Measurements from ENCODE around the gene ACR. TPM values are rescaled to one million over a fixed set of nuclear protein-coding genes. Genes with fewer than 3 reads are reported as not detected.
A peak's percentile ranks its signal among the peaks of the same experiment; 100 is the strongest.

The ACR gene
- total RNA-seq, 1 donor from 2014 or later: 0.34 TPM

GRCh38 chr22:50702821-50703725 lies 34.9 kb upstream of the ACR start:
- no peak for DNase-seq

- DNase-seq: no peak
Observed at GRCh38 chr22:50703726-50704509, 34.1 kb upstream of the ACR start.

- no peak for DNase-seq
Observed at GRCh38 chr22:50704510-50705218, 33.3 kb upstream of the ACR start.

- peak; percentile 76 for DNase-seq
Observed at GRCh38 chr22:50705219-50705691, 32.7 kb upstream of the ACR start.

- no peak for DNase-seq
Observed at GRCh38 chr22:50705851-50706351, 32.1 kb upstream of the ACR start.

- no peak for DNase-seq
Observed at GRCh38 chr22:50706481-50707125, 31.4 kb upstream of the ACR start.

GRCh38 chr22:50708474-50708873 lies 29.5 kb upstream of the ACR start:
- no peak for DNase-seq

- DNase-seq: no peak
Observed at GRCh38 chr22:50708996-50709395, 29.0 kb upstream of the ACR start.

- no peak for DNase-seq
Observed at GRCh38 chr22:50710221-50710620, 27.8 kb upstream of the ACR start.

- no peak for DNase-seq
Observed at GRCh38 chr22:50710886-50711285, 27.1 kb upstream of the ACR start.

GRCh38 chr22:50711446-50712340 lies 26.3 kb upstream of the ACR start:
- no peak for DNase-seq

GRCh38 chr22:50712341-50713007 lies 25.5 kb upstream of the ACR start:
- no peak for DNase-seq

GRCh38 chr22:50713008-50713385 lies 25.0 kb upstream of the ACR start:
- no peak for DNase-seq

GRCh38 chr22:50713571-50714056 lies 24.4 kb upstream of the ACR start:
- no peak for DNase-seq

- no peak for DNase-seq
Observed at GRCh38 chr22:50714150-50714549, 23.9 kb upstream of the ACR start.

- no peak for DNase-seq
Observed at GRCh38 chr22:50714631-50715179, 23.3 kb upstream of the ACR start.

GRCh38 chr22:50715250-50715649 lies 22.8 kb upstream of the ACR start:
- DNase-seq: no peak

- no peak for DNase-seq
Observed at GRCh38 chr22:50715776-50716175, 22.2 kb upstream of the ACR start.

GRCh38 chr22:50716290-50717024 lies 21.5 kb upstream of the ACR start:
- DNase-seq: no peak

Data from dermis blood vessel endothelial cell (primary cell).